PC-3 (cell line): ENCODE data around the gene MRPL37. TPM values are rescaled to one million over a fixed set of nuclear protein-coding genes. Genes with fewer than 3 reads are reported as not detected.

Experiments
- ATAC-seq: fragments of 200-7000 bp; cut with Tn5 transposase; 2 replicates; pipeline ENCODE4 v1.9.1; 2020; ENCODE audit warnings: mild to moderate bottlenecking, moderate library complexity
- BruUV-seq: library from RNA; stranded (reverse); fragments of 400-500 nt; replicated peaks from 2 replicates; lab custom pipeline; 2021; lab: Mats Ljungman, UMichigan
- CTCF ChIA-PET: fragments of 300-600 bp; sonication (Branson Sonifier 250); formaldehyde crosslinking; loops from one replicate; lab custom pipeline; 2022; ENCODE audit warnings: antibody characterized with exemption; lab: Charles Lee
- POLR2A ChIA-PET: fragments of 300-600 bp; sonication (Branson Sonifier 250); formaldehyde crosslinking; loops from one replicate; lab custom pipeline; 2022; ENCODE audit warnings: antibody characterized with exemption; ENCODE audit not compliant: unreplicated experiment; lab: Charles Lee
- DNase-seq: peaks from one replicate; pipeline ENCODE4 v3.0.0-alpha.2; 2015
- H2AFZ ChIP-seq: fragments of 300-600 bp; sonication (generic); 2 replicates; pipeline ENCODE4 v1.6.0; 2016; ENCODE audit warnings: antibody characterized with exemption, low read length
- H3F3A ChIP-seq: fragments of 300-600 bp; sonication (generic); one replicate; pipeline ENCODE4 v1.6.0; 2017; ENCODE audit warnings: antibody characterized with exemption, low read length, control low read depth, mild to moderate bottlenecking; ENCODE audit not compliant: unreplicated experiment
- H3K27ac ChIP-seq: fragments of 300-600 bp; sonication (generic); 2 replicates; pipeline ENCODE4 v1.5.1; 2016; ENCODE audit warnings: mild to moderate bottlenecking, low read length
- H3K27me3 ChIP-seq: fragments of 300-600 bp; sonication (generic); 2 replicates; pipeline ENCODE4 v1.6.1; 2016; ENCODE audit warnings: low read length, mixed read lengths
- H3K36me3 ChIP-seq: fragments of 300-600 bp; sonication (generic); 2 replicates; pipeline ENCODE4 v1.6.1; 2016; ENCODE audit warnings: low read depth, mixed run types, low read length, mixed read lengths
- H3K4me1 ChIP-seq: fragments of 300-600 bp; sonication (generic); 2 replicates; pipeline ENCODE4 v1.5.1; 2016; ENCODE audit warnings: low read length; ENCODE audit not compliant: insufficient read depth
- H3K4me2 ChIP-seq: fragments of 300-600 bp; sonication (generic); 2 replicates; pipeline ENCODE4 v1.6.0; 2016; ENCODE audit warnings: low read length
- H3K4me3 ChIP-seq: fragments of 300-600 bp; sonication (generic); 2 replicates; pipeline ENCODE4 v1.5.1; 2016; ENCODE audit warnings: mild to moderate bottlenecking, low read length, mixed read lengths
- H3K79me2 ChIP-seq: fragments of 300-600 bp; sonication (generic); 2 replicates; pipeline ENCODE4 v1.6.1; 2017; ENCODE audit warnings: low read length, mixed read lengths
- H3K9ac ChIP-seq: fragments of 300-600 bp; sonication (generic); 2 replicates; pipeline ENCODE4 v1.6.0; 2016; ENCODE audit warnings: mild to moderate bottlenecking, low read length
- H3K9me2 ChIP-seq: fragments of 300-600 bp; sonication (generic); replicated peaks from 2 replicates; pipeline ENCODE4 v1.6.1; 2016; ENCODE audit warnings: mixed run types, low read length, mixed read lengths
- H3K9me3 ChIP-seq: fragments of 300-600 bp; sonication (generic); 2 replicates; pipeline ENCODE4 v1.6.1; 2016; ENCODE audit warnings: low read length, mixed read lengths
- H4K20me1 ChIP-seq: fragments of 300-600 bp; sonication (generic); 2 replicates; pipeline ENCODE4 v1.6.1; 2016; ENCODE audit warnings: low read length, mixed read lengths
- EZH2 ChIP-seq: fragments of 300-600 bp; sonication (generic); IDR thresholded peaks from one replicate; pipeline ENCODE4 v1.6.1; 2017; ENCODE audit warnings: antibody characterized with exemption, mild to moderate bottlenecking, low read length; ENCODE audit not compliant: unreplicated experiment
- EZH2phosphoT487 ChIP-seq: fragments of 300-600 bp; sonication (generic); IDR thresholded peaks from 2 replicates; pipeline ENCODE4 v1.6.1; 2018; ENCODE audit warnings: mild to moderate bottlenecking, antibody characterized with exemption, low read length, borderline replicate concordance
- intact Hi-C: fragments of 100-400 bp; cut with micrococcal nuclease; formaldehyde crosslinking; loops from 2 replicates; pipeline ENCODE4 v1.9.0; 2023
- total RNA-seq: library from RNA; depleted of rRNA; stranded (reverse); fragments of >200 nt; gene quantifications from 2 replicates; pipeline ENCODE4 v1.2.3, GENCODE V29; 2014
- TF ChIP-seq, protein P1 (sequence below): fragments of 300-600 bp; sonication (generic); conservative IDR thresholded peaks from 2 replicates; pipeline ENCODE4 v1.5.1; 2017; ENCODE audit warnings: antibody characterized with exemption, low read depth, mild to moderate bottlenecking, low read length

Gene MRPL37
- total RNA-seq, 1 experiment from 2014 or later, result 191 TPM

DNA sequence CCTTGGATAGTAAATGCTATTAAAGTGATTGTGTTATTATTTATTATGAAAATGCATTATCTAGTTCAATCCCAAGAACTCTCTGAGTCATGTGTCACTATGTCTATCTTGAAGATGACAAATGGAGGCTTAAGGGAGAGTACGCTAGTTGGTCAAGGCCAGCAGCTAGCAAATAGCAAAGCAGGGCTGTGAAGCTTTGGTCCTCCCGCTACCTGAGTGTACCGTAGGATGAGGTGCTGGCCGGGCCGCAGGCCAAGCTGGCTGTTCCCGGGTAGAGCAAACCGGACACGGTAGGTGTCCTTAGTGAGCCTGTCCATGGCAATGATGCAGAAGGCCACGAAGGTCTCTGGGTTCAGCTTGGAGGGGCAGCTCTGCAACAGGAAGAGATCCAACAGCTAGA lies 9.4 kb upstream of the MRPL37 start:
- Histone ChIP-seq H4K20me1 (no peaks in the 10 kb centered on the region), H3K36me3 (peaks cover 8% of the 10 kb centered on the region; the same call in 1 of the 2 replicates), H3K79me2 (no peaks in the 10 kb centered on the region), H3K27ac (no peak overlapping the region), H3K9ac (no peak overlapping the region), H3K9me3 (no peaks in the 10 kb centered on the region), H3K9me2 (no peaks in the 10 kb centered on the region), H3K4me2 (no peak overlapping the region), H3K4me3 (no peak overlapping the region), H2AFZ (no peak overlapping the region), H3F3A (no peaks in the 10 kb centered on the region), H3K27me3 (no peaks in the 10 kb centered on the region), H3K4me1 (no peaks in the 10 kb centered on the region)
- ChIA-PET POLR2A (no interaction called here), CTCF (no interaction called here)
- intact Hi-C loops, result no loop called here
- DNase-seq, result no peak
- ATAC-seq, result no peak
- TF ChIP-seq EZH2phosphoT487 (no peak), EZH2 (no peak)
- TF ChIP-seq, protein P1, sequence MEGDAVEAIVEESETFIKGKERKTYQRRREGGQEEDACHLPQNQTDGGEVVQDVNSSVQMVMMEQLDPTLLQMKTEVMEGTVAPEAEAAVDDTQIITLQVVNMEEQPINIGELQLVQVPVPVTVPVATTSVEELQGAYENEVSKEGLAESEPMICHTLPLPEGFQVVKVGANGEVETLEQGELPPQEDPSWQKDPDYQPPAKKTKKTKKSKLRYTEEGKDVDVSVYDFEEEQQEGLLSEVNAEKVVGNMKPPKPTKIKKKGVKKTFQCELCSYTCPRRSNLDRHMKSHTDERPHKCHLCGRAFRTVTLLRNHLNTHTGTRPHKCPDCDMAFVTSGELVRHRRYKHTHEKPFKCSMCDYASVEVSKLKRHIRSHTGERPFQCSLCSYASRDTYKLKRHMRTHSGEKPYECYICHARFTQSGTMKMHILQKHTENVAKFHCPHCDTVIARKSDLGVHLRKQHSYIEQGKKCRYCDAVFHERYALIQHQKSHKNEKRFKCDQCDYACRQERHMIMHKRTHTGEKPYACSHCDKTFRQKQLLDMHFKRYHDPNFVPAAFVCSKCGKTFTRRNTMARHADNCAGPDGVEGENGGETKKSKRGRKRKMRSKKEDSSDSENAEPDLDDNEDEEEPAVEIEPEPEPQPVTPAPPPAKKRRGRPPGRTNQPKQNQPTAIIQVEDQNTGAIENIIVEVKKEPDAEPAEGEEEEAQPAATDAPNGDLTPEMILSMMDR, result no peak
- BruUV-seq, result no TSS peak

DNA sequence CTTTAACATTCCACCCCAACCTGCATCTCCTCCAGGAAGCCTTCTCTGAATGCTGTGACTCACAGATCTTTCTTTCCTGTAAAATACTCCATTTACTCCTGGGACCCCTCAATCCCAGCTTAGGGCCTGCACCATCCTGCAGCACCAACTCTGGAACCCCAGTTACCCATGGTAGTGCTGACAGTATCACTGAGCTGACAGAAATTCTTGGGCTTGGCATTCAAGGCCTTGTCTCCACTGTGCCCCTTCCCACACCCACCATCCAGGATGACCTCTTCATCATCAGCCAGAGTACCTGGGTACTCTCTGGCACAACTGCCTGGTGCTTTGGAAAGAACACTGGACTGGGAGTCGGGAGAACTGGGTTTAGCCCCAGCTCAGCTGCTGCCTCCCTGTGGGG lies 8.4 kb upstream of the MRPL37 start:
- intact Hi-C loops, result no loop called here
- H4K20me1 ChIP-seq, result no peaks in the 10 kb centered on the region
- no peak overlapping the region for H3K4me3 ChIP-seq
- TF ChIP-seq, protein P1, result no peak
- TF ChIP-seq EZH2phosphoT487, result no peak
- no peak for TF ChIP-seq EZH2
- ChIA-PET CTCF (no interaction called here), POLR2A (no interaction called here)
- H3K9me3 ChIP-seq, result no peaks in the 10 kb centered on the region
- no peaks in the 10 kb centered on the region for H3K79me2 ChIP-seq
- DNase-seq (no peak), ATAC-seq (no peak)
- no peak overlapping the region for H3K4me2 ChIP-seq
- no peaks in the 10 kb centered on the region for H3K9me2 ChIP-seq
- no peaks in the 10 kb centered on the region for H3K4me1 ChIP-seq
- H2AFZ ChIP-seq, result no peak overlapping the region
- BruUV-seq, result no TSS peak
- H3K27me3 ChIP-seq, result no peaks in the 10 kb centered on the region
- H3K9ac ChIP-seq, result no peak overlapping the region
- no peak overlapping the region for H3K27ac ChIP-seq
- no peaks in the 10 kb centered on the region for H3F3A ChIP-seq
- 0 out of 2 replicates have a peak, but pooled peaks cover under 1% of the 10 kb centered on the region for H3K36me3 ChIP-seq

DNA sequence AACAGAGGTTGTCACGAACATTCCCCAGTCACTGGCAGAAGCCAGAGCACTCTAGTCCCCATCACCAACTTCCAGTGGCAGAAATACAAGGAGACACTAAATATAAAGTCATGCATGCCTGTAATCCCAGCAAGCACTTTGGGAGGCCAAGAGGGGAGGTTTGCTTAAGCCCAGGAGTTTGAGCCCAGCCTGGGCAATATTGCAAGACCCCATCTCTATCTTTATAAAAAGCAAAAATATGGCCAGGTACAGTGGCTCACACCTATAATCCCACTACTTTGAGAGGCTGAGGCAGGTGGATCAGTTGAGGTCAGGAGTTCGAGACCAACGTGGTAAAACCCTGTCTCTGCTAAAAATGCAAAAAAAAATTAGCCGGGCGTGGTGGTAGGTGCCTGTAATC lies 6.5 kb upstream of the MRPL37 start:
- Histone ChIP-seq H3K27me3 (no peaks in the 10 kb centered on the region), H3K9ac (no peak overlapping the region), H3K4me3 (no peak overlapping the region), H3K36me3 (no peaks in the 10 kb centered on the region), H3K4me1 (no peaks in the 10 kb centered on the region), H4K20me1 (no peaks in the 10 kb centered on the region), H3K9me3 (no peaks in the 10 kb centered on the region), H2AFZ (no peak overlapping the region), H3K9me2 (no peaks in the 10 kb centered on the region), H3K4me2 (no peak overlapping the region), H3F3A (no peaks in the 10 kb centered on the region), H3K27ac (no peak overlapping the region), H3K79me2 (no peaks in the 10 kb centered on the region)
- no peak for DNase-seq
- ChIA-PET CTCF (no interaction called here), POLR2A (no interaction called here)
- ATAC-seq, result no peak
- intact Hi-C loops, result no loop called here
- BruUV-seq, result no TSS peak
- TF ChIP-seq EZH2phosphoT487 (no peak), EZH2 (no peak)
- TF ChIP-seq, protein P1, result no peak
